GM12878 (cell line): Measurements from ENCODE around the gene RASA4B.

Experiments used
- EGR1 ChIP-seq, 2 experiments: IDR thresholded peaks; 1 replicate in 1 of 2; 2 replicates in 1 of 2; pipeline ENCODE4 v1.6.1; 2011 to 2012; ENCODE audit warnings: low read depth in 2 of 2, low read length in 2 of 2, borderline replicate concordance in 1 of 2, mild to moderate bottlenecking in 1 of 2, moderate library complexity in 1 of 2
- EZH2 ChIP-seq: IDR thresholded peaks from 2 replicates; pipeline ENCODE4 v1.6.1; 2012; ENCODE audit warnings: low read depth, mild to moderate bottlenecking, control low read depth, inconsistent platforms, low read length, borderline replicate concordance; ENCODE audit not compliant: control insufficient read depth
- JUNB ChIP-seq: IDR thresholded peaks from 2 replicates; pipeline ENCODE4 v1.6.1; 2016; ENCODE audit warnings: antibody characterized with exemption, mild to moderate bottlenecking
- MTA3 ChIP-seq: IDR thresholded peaks from 2 replicates; pipeline ENCODE4 v1.6.1; 2012; ENCODE audit warnings: low read length, inconsistent platforms, borderline replicate concordance
- POLR2A ChIP-seq: IDR thresholded peaks from 2 replicates; pipeline ENCODE4 v1.6.1; 2011; ENCODE audit warnings: low read depth, mild to moderate bottlenecking, low read length
- POLR2AphosphoS2 ChIP-seq: IDR thresholded peaks from 2 replicates; pipeline ENCODE4 v1.6.1; 2011; ENCODE audit warnings: low read depth, mild to moderate bottlenecking, low read length, improper control_type of control experiment, moderate library complexity
- RFX5 ChIP-seq: IDR thresholded peaks from 2 replicates; pipeline ENCODE4 v1.6.1; 2011; ENCODE audit warnings: low read depth, low read length, improper control_type of control experiment
- SUZ12 ChIP-seq: fragments of 200-600 bp; sonication (generic); IDR thresholded peaks from one replicate; pipeline ENCODE4 v1.6.1; 2018; ENCODE audit warnings: antibody characterized with exemption, mild to moderate bottlenecking; ENCODE audit not compliant: unreplicated experiment
- YY1 ChIP-seq: IDR thresholded peaks from 2 replicates; pipeline ENCODE4 v1.6.1; 2011; ENCODE audit warnings: low read depth, mild to moderate bottlenecking, low read length
- ZNF274 ChIP-seq: IDR thresholded peaks from one replicate; pipeline ENCODE4 v1.8.0; 2011; ENCODE audit not compliant: insufficient read length, insufficient read depth

- TF ChIP-seq EGR1 (IDR thresholded peaks at IDR 0.05; ENCODE audit: borderline replicate concordance in 1 of 2, low read depth in 2 of 2, low read length in 2 of 2), result no peak
- no peak for TF ChIP-seq MTA3
- TF ChIP-seq EZH2, result no peak
- no peak for TF ChIP-seq RFX5
- TF ChIP-seq SUZ12, result no peak
- TF ChIP-seq YY1, result no peak
- TF ChIP-seq JUNB, result 0 out of 2 replicates have a peak, but pooled peaks have one; percentile 10
- TF ChIP-seq POLR2A, result peak; percentile 45; the same call in 1 of the 2 replicates
- no peak for TF ChIP-seq POLR2AphosphoS2
- TF ChIP-seq ZNF274, result no peak
These were observed 72.5 kb downstream of the RASA4B start for GRCh38 chr7:102444961-102445673.
